GM21737 (cell line): ENCODE data around the gene IL3.
A peak's percentile ranks its signal among the peaks of the same experiment; 100 is the strongest.
"Not testable (repeated sequence)": the region's sequence is repeated elsewhere in the genome, so short reads cannot be mapped to it uniquely, and the experiment has no call there.

Source experiments
- ATAC-seq: cut with Tn5 transposase; IDR thresholded peaks from one replicate; pipeline ENCODE4 v1.9.1; 2021; ENCODE audit warnings: mild to moderate bottlenecking, moderate library complexity; ENCODE audit not compliant: unreplicated experiment

IL3 gene

DNA sequence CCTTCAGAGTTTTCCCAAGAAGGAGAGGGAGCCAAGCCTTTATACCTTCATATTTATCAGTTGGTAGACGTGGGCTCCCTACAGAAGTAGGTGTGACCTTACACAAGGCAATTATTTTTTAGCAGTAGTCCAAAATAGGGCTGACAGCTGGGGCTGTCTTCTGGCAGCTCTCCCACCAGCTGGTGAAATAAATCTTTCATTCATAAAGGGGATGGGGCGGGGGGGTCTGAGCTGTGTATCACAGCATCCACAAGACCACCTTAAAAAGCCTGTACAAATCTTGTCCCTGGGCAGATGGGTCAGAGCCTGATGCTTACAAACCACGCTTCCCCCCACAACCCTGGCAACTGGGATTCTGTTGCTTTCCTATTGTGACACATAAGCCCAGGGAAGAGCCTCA lies 32.8 kb downstream of the IL3 start:
- no peak for ATAC-seq

DNA sequence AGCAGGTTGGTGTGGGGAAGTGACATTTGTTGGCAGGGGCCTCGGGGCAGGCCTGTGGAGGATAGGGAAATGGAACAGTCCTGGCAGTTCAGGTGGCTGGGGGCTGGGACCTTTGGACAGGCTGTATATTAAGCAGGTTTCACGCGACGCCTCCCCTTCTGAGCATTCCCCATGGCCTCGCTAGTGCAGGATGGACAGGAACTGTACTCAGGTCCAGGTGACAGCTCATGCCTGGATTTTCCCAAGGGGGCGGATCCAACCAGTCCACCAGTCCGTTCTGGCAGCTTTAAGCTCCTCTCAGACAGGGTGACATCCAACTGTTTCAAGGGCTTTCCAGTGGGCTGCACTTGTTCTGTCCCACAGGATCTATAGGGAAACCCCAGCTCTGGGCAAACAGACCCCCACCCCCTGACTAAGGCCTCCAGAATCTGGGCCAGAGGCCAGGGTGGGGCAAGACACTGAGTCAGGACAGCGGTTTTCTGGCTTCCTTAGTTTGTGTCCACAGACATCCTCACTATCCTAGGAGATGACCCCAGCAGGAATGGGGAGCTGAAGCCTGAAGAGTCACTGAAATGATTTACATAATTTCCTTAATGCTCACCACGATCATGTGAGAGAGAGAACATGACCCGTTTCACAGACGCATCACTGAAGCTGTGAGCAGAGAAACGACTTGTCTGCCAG lies 34.1 kb downstream of the IL3 start:
- ATAC-seq, result no peak

DNA sequence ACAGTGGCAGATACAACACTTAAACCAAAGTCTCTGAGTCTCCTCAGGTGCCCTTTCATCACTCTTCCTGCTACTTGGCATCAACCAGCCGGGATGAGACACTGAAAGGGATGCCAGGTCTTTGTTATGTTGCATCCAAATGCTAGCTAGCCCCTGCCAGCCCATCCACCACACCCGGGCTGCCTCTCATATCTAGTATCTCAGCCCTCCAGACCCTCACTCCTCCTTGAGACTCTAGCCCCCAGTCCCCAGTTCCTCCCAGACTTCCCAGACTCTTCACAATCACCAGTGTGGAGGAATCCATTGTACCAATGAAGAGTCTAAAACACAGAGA lies 34.6 kb downstream of the IL3 start:
- no peak for ATAC-seq

DNA sequence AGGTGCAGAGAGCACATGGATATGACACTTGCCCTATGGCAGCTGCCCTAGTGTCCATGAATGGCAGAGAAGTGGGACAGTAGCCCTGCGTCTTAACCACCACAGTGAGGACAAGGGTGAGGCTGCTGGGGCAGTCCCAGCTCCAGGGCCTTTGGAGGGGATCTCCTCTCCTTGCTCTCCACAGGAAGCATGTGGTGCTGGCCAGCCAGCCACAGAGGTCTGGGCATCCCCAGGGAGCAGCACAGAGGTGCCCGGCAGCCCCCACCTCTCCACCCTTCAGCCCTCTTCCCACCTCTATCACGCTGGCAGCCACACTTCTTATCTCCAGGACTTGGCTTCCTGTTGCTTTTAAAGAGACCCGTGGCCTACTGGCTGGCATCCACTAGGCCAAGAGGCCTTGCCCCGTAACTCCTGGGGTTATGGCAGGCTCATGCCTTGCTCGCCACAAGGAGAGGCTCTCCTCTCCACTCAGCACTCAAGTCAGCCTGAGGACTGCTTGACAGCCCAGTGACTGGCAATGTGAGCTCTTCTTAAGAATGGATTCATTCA lies 35.0 kb downstream of the IL3 start:
- no peak for ATAC-seq

DNA sequence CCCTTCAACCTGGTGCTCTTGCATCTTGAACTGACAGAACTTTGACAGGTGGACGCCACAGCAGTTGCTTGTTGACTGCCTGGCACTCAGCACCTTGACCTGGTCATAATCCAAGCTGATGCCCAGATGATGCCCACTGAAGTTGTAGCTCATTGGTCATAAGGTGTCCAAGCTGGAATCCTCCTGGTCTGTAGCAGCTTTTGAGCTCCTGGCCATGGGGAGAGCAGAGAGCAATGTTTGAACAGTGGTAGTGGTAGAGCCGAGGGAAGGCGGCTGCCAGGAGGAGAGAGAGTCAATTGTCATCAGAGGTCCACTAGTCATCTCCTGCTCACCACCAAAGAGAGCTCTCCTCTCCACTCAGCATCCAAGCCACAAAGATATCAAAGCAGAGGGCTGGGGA lies 36.4 kb downstream of the IL3 start:
- ATAC-seq, result no peak

DNA sequence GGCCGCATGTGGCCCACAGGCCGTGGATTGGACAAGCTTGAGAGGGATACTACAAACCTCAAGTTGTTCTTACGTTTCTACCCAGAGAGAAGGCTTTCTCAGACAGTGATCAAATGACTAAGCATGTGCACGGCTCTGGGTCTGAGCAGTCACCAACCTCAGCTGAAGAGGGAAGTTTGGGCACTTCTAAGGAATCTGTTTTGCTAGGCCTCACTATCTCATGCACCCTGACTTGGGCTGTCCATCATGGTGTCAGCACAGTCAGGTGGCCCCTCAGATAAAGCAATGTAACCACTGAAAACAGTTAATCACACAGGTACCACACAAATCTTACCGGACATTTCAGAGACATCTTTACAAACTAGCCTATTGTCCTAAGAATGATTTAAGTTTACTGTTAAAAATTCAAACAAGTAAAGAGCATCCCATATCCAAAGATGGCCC lies 37.7 kb downstream of the IL3 start:
- ATAC-seq, result no peak

DNA sequence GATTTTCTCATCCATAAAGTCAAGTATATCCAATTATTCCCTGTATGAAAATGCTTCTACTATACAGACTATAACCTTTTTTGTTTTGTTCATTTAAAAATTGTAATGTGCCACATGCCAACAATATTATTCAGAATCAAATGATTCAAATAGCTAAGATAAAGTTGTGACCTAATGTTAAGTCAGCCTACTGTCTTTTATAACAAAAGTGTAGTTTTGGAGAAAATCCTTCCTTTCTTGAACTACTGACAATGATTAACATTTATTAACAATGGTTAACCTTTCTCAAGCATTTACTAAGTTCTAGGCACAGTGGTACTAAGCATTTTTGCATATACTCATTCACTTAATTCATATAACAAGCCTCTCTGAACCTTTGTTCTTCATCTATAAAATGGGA lies 38.2 kb downstream of the IL3 start:
- ATAC-seq, result no peak

DNA sequence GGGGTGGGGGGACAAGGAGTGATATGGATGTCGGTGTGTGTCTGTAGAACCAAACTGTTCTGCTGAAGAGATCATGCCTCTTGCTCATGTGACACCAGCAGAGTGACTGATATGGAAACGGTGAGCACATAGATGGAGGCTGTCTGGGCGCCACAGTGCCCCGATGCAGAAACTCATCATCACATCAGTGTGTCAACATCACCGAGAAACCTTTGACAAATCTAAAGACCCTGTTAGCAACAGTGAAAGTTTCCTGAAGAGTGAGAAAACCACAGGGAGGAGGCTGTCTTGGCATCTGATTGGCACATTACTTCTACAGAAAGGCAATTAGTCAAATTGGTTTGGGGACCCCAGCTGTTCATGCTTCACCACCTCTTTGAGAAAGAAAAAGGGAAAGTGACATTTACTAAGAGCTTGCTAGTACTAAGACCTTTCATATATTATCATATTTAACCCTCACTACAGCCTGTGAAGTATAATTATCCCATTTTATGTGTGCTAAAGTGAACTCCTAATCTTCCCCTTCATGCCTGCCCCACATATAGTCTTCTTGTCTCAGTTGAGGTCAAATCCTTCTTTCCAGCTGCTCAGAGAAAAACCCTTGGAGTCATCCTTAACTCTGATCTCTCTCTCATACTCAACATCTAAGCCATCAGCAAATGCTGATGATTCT lies 38.8 kb downstream of the IL3 start:
- peak; percentile 31 for ATAC-seq

DNA sequence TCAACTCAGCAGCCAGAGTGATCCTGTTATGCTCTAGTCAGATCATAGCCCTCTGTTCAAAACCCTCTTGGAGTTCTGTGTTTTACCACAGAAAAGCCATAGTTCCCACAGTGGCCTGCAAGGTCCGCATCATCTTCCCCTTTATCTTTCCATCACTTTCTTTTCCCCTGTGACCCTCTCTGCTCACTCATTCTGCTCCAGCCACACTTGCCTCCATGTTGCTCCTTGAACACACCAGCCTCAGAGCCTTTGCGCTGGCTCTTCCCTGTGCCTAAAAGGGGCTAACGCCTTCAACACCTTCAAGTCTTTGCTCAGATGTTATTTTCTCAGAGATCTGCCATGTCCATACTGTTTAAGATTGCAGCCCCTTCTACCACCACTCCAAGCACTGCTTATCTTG lies 39.5 kb downstream of the IL3 start:
- no peak for ATAC-seq

DNA sequence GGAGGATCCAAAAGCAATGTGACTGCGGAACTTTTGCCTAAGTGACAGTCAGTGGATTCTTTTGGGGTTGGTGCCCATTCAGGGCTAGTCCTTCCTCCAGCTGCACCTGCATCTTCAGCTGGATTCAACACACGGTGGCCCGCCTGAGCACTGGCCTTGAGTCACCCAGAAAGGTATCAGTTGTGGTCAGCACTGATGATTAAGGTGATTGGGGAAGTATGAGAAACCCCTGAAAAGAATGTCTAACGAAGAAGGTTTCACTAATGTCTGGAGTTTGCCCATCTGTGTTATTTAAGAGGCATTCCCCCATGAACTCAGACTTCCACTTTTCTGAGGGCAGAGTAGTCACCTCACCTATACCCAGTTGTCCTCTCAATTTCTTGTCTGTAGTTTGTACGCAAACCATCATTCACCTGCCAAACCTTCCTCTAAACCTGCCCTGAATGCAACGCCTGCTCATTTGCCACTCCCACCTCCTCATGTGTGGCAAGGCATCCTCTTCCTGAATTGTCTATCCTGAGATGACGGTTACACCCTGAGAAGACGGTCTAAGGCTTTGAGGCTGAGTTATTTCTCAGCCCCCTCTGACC lies 40.3 kb downstream of the IL3 start:
- peak; percentile 33 for ATAC-seq

DNA sequence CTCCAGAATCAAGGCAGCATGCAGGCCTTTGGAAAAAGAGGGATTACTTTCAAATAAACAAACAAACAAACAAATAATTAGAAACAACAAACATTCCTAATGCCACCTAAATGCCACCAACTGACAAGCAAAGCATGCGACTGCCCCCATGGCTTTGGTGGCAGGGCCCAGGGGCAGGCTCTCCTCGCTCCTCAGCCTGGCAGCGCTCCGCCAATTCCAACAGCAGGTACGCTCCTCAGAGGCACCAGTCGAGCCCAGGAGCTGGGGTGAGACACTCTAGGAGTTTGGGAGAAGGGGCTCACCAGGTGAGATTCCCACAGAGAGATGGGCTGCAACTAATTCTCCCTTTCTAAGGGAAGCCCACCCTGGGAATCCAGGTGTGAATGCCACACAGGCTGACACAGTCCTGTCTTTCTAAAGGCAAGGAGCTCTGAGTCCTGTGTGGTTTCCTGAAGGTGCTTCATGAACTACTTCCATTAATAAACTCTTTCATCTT lies 41.0 kb downstream of the IL3 start:
- no peak for ATAC-seq

DNA sequence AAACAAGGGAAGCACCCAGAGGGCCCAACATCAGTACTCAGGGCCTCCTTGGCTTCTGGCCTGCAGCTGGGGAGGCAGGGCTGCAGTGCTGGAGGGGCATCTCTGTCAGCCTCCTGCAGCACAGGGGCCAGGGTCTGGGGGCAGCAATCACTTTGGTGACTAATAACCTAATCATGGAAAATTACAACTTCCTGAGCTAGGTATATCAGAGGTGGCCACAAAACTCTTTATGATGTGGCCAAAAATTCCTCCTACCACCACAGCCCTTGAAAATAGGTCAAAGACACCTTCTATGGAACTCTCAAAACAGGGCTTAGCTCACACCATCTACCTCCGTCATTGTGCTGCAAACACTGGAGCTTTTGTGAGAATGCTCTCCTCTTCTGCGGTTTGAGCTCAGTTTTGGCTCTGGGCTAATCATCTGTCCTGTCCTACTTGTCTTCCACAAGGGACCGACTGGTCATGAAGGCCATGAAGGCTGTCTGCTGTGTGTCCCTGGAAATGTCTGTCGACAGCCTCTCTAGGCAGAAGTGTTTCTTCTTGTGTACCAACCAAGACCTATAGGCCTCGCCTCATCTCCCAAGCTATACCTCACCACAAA lies 41.7 kb downstream of the IL3 start:
- no peak for ATAC-seq

DNA sequence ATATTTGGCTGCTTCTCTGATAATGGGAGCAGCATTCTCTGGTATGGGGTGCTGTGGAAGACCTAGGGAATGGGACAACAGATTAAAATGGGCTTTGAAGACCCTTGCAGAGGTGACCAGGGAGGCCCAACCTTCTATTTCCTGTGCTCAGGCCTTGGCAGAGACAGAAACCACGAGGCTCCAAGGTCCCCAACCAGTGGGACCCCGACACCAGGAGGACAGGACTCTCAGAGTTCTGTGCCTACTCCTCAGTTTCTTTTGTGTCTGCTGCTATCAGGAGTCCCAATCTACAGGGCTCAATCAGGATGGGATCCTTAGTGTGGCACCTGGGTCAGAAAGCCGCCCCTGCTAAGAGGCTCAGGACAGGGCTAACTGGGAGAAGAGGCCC lies 42.5 kb downstream of the IL3 start:
- no peak for ATAC-seq

DNA sequence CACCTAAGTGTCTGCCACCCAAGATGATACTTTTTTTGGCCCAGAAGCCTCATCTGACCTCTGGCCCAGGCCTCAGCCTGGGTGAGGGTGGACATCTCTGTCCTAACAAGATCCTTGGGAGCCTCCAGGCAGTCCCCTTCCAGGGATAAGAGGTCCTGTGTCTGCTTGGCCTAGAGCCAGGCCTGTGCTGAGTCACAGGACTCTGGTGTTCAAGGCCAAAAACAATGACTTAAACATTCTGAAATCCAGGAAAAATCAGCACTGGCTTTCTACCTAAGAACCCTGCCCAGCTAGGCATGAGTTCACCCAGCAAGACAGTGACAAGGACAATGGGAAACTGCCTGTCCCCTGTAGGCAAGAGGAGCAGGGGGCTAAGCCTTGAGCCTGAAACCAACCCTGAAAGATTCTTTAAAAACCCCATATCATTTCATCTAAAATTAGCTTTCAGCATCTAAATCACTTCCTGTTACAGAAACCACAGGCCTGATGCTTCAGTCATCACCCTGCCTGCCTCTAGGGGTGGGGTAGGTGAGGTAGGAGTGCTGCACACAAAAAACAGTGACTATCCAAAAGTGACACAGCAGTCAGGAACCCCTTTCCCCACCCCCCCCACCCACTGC lies 43.0 kb downstream of the IL3 start:
- peak; percentile 75 for ATAC-seq

DNA sequence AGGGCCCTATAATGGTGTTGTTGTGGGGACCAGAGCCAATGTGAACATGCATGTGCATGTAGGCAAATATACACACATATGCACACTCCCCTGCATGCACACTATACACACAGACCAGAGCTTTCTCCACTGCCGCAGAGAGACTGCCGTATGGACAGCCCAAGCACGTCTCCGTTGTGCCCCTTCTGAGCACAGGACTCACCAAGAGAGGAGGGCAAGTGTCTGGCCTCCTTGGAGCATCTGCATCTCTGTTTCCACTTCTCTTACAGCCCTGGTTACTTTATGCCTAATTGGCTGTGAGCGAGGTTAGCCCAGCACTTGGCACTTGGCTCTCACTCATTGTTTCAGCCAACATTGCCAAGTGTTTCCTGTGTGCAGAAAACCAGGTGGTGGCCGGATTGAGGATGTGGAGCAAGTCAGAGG lies 43.5 kb downstream of the IL3 start:
- peak; percentile 16 for ATAC-seq

DNA sequence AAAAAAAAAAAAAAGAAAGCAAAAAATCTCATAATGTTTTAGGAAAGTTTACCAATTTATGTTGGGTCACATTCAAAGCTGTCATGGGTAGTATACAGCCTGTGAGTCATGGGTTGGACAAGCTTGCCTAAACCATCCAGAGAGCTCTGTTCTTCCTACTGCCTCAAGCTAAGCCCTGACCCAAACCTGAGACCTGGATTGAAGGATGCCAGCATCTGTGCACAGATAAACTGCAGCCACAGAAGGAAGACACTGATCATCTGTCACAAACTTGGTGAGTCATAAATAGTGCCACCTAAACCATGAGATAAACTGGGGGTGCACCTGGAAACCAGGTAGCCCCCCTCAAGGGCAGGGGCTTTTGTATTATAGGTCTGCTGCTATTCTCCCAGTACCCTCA lies 44.1 kb downstream of the IL3 start:
- ATAC-seq, result no peak

DNA sequence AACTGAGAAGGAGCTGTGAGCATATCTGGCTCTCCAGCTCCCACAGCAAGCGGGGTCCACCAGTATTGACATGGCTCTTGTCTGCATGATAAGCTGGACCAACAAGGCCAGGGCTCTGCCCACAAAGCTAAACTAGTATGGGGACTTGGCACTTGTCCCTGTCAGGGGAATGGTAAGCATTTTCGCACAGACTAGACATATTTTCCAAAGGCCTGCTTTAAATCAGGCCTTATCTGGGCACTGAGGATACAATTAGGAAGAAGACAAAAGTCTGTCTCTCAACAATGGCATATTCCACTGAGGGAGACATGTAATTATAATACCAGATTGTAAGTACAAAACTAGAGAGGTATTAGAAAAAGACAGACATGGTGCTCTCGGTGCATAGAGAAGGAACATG lies 45.2 kb downstream of the IL3 start:
- no peak for ATAC-seq

DNA sequence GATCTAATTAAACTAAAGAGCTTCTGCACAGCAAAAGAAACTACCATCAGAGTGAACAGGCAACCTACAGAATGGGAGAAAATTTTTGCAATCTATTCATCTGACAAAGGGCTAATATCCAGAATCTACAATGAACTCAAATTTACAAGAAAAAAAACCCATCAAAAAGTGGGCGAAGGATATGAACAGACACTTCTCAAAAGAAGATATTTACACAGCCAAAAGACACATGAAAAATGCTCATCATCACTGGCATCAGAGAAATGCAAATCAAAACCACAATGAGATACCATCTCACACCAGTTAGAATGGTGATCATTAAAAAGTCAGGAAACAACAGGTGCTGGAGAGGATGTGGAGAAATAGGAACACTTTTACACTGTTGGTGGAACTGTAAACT lies 48.0 kb downstream of the IL3 start:
- not testable (repeated sequence) for ATAC-seq

DNA sequence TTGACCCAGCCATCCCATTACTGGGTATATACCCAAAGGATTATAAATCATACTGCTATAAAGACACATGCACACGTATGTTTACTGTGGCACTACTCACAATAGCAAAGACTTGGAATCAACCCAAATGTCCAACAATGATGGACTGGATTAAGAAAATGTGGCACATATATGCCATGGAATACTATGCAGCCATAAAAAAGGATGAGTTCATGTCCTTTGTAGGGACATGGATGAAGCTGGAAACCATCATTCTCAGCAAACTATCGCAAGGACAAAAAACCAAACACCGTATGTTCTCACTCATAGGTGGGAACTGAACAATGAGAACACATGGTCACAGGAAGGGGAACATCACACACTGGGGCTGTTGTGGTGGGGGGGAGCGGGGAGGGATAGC lies 48.5 kb downstream of the IL3 start:
- not testable (repeated sequence) for ATAC-seq

DNA sequence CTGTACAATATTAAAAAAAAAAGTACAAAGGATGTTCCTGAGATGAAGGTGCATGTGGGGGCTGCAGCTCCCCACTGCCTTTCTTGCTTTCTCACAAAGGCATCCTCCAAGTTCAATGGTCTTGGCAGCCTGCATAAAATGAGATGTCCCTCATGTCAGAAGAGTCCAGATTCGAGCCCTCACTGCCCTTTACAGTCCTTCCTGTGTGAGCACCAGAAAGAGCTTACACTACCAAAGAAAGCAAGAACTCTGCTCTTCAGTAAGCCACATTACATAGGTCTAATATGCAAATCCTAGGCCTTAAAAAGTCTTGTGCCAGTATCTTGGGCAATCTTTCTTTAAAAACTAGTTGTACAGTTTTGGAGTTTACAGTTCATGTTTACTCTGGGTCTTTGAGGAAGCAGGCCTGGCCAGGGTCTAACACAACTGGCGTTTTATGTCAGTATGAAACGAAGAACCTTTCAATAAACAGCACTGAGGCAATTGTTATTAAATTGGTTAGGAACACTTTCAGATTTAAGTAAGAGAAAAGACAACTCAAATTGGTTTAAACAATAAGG lies 49.1 kb downstream of the IL3 start:
- no peak for ATAC-seq

DNA sequence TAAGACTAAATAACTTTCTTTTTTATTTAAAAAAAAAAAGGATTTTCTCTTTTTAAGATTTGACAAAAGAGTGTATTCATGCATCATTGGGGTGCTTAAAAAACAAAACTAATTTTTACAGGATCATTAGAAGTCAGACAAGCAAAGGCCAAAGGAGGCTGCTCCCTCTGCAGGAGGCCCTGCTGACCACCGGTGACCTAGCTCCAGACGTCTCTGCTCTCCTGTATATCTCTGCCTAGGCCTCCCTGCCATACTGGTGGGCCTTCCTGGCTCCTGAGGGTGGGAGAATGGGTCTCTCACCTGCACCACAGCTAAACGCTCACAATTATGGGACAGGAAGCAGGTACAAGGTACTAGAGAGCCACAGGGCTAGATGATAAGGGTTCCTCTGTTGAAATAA lies 49.7 kb downstream of the IL3 start:
- no peak for ATAC-seq
